Panc1 (cell line): ENCODE results near the gene RAX2. TPM values are rescaled to one million over a fixed set of nuclear protein-coding genes. Genes with fewer than 3 reads are reported as not detected.

ENCODE experiments used
- ATAC-seq: fragments of 200-7000 bp; cut with Tn5 transposase; 2 replicates; pipeline ENCODE4 v1.9.1; 2020; ENCODE audit warnings: mild to moderate bottlenecking, moderate library complexity
- BruUV-seq: library from RNA; stranded (reverse); fragments of 400-500 nt; replicated peaks from 2 replicates; lab custom pipeline; 2021; lab: Mats Ljungman, UMichigan
- CTCF ChIA-PET: fragments of 300-600 bp; sonication (Branson Sonifier 250); formaldehyde crosslinking; loops from one replicate; lab custom pipeline; 2022; ENCODE audit warnings: antibody characterized with exemption; lab: Charles Lee
- POLR2A ChIA-PET: fragments of 300-600 bp; sonication (Branson Sonifier 250); formaldehyde crosslinking; loops from one replicate; lab custom pipeline; 2022; ENCODE audit warnings: antibody characterized with exemption; lab: Charles Lee
- DNase-seq: peaks from one replicate; pipeline ENCODE4 v3.0.0-alpha.2; 2010; ENCODE audit warnings: low read depth, low spot score
- H3K27ac ChIP-seq: 2 replicates; pipeline ENCODE4 v1.5.1; 2011; ENCODE audit warnings: mild to moderate bottlenecking, low read length, inconsistent platforms
- H3K27me3 ChIP-seq: fragments of 200-500 bp; sonication (Bioruptor generic); 2 replicates; pipeline ENCODE4 v1.6.0; 2014; ENCODE audit warnings: low read length, inconsistent platforms; ENCODE audit not compliant: control insufficient read depth, insufficient read depth
- H3K36me3 ChIP-seq: fragments of 200-500 bp; sonication (Bioruptor generic); 2 replicates; pipeline ENCODE4 v1.5.1; 2014; ENCODE audit warnings: inconsistent platforms, mild to moderate bottlenecking, low read length, moderate library complexity; ENCODE audit not compliant: control insufficient read depth, insufficient read depth
- H3K4me1 ChIP-seq: 2 replicates; pipeline ENCODE4 v1.5.1; 2011; ENCODE audit warnings: inconsistent platforms, mild to moderate bottlenecking, low read length, moderate library complexity; ENCODE audit not compliant: control insufficient read depth, insufficient read depth
- H3K4me3 ChIP-seq, 2 experiments: 2 replicates each; pipeline ENCODE4 v1.5.1; 2011 to 2012; ENCODE audit warnings: low read depth in 2 of 2, low read length in 2 of 2, mild to moderate bottlenecking in 2 of 2, inconsistent platforms in 1 of 2, moderate library complexity in 1 of 2
- H3K9me3 ChIP-seq: fragments of 200-500 bp; sonication (Bioruptor generic); 2 replicates; pipeline ENCODE4 v1.5.1; 2014; ENCODE audit warnings: low read depth, mild to moderate bottlenecking, inconsistent platforms, low read length, moderate library complexity; ENCODE audit not compliant: control insufficient read depth, insufficient read depth
- POLR2AphosphoS5 ChIP-seq: IDR thresholded peaks from 2 replicates; pipeline ENCODE4 v1.6.1; 2012; ENCODE audit warnings: mild to moderate bottlenecking, low read depth, low read length, moderate library complexity
- SIN3A ChIP-seq: IDR thresholded peaks from 2 replicates; pipeline ENCODE4 v1.6.1; 2012; ENCODE audit warnings: low read depth, mild to moderate bottlenecking, low read length, moderate library complexity, borderline replicate concordance; ENCODE audit not compliant: insufficient read depth
- TCF7L2 ChIP-seq: IDR thresholded peaks from 2 replicates; pipeline ENCODE4 v1.6.1; 2011; ENCODE audit warnings: mild to moderate bottlenecking, low read depth, low read length, inconsistent platforms
- in situ Hi-C: cut with HindIII; loops from 2 replicates; pipeline ENCODE4 v1.10.0; 2016; ENCODE audit warnings: low sequenced_read_pairs, low pct_unique_long_range_greater_than_20kb
- intact Hi-C: fragments of 100-400 bp; cut with micrococcal nuclease; formaldehyde crosslinking; loops from one replicate; pipeline ENCODE4 v1.10.0; 2022; ENCODE audit not compliant: unreplicated experiment
- total RNA-seq: library from RNA; stranded (reverse); gene quantifications from one replicate; pipeline ENCODE4 v1.2.1, GENCODE V29; 2021; ENCODE audit not compliant: unreplicated experiment
- TF ChIP-seq, protein P1 (sequence below), 2 experiments: IDR thresholded peaks; 2 replicates each; pipeline ENCODE4 v1.6.1; 2011 to 2012; ENCODE audit warnings: low read depth in 2 of 2, control low read depth in 1 of 2, low read length in 1 of 2, mild to moderate bottlenecking in 1 of 2, moderate library complexity in 1 of 2; ENCODE audit not compliant: insufficient read depth in 1 of 2
- TF ChIP-seq, protein P2 (sequence below): fragments of 450-650 bp; IDR thresholded peaks from 2 replicates; pipeline ENCODE4 v1.5.1; 2017; ENCODE audit warnings: mild to moderate bottlenecking

Gene RAX2
- total RNA-seq, 1 experiment from 2014 or later, result not detected

DNA sequence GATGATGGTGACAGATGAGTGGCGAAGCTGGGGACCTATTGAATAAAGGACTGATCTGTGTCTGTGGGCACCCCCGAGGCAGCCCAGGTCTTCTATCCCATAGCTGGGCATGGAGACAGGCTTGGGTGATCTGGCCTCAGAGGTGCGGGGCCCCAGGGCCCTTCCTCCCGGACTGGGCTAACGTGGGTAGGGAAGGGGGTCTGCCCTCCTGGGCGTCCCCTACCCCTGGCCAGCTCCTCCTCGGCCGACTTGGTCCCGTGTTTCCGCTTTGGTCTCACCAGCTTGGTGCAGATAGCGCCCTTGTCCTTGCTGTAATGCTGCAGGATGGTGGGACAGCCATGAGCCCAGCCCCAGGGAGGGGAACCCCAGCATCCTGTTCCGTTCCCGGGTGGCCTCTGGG lies 10.9 kb upstream of the RAX2 start:
- H3K27ac ChIP-seq, result no peak overlapping the region
- in situ Hi-C loops (no loop called here), intact Hi-C loops (no loop called here)
- DNase-seq (no peak), ATAC-seq (no peak)
- no peak overlapping the region for H3K4me3 ChIP-seq
- TF ChIP-seq SIN3A (no peak), TCF7L2 (no peak), POLR2AphosphoS5 (no peak)
- TF ChIP-seq, protein P1, sequence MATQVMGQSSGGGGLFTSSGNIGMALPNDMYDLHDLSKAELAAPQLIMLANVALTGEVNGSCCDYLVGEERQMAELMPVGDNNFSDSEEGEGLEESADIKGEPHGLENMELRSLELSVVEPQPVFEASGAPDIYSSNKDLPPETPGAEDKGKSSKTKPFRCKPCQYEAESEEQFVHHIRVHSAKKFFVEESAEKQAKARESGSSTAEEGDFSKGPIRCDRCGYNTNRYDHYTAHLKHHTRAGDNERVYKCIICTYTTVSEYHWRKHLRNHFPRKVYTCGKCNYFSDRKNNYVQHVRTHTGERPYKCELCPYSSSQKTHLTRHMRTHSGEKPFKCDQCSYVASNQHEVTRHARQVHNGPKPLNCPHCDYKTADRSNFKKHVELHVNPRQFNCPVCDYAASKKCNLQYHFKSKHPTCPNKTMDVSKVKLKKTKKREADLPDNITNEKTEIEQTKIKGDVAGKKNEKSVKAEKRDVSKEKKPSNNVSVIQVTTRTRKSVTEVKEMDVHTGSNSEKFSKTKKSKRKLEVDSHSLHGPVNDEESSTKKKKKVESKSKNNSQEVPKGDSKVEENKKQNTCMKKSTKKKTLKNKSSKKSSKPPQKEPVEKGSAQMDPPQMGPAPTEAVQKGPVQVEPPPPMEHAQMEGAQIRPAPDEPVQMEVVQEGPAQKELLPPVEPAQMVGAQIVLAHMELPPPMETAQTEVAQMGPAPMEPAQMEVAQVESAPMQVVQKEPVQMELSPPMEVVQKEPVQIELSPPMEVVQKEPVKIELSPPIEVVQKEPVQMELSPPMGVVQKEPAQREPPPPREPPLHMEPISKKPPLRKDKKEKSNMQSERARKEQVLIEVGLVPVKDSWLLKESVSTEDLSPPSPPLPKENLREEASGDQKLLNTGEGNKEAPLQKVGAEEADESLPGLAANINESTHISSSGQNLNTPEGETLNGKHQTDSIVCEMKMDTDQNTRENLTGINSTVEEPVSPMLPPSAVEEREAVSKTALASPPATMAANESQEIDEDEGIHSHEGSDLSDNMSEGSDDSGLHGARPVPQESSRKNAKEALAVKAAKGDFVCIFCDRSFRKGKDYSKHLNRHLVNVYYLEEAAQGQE (IDR thresholded peaks at IDR 0.05; ENCODE audit: insufficient read depth in 1 of 2, low read depth in 2 of 2, low read length in 1 of 2), result no peak
- TF ChIP-seq, protein P2, sequence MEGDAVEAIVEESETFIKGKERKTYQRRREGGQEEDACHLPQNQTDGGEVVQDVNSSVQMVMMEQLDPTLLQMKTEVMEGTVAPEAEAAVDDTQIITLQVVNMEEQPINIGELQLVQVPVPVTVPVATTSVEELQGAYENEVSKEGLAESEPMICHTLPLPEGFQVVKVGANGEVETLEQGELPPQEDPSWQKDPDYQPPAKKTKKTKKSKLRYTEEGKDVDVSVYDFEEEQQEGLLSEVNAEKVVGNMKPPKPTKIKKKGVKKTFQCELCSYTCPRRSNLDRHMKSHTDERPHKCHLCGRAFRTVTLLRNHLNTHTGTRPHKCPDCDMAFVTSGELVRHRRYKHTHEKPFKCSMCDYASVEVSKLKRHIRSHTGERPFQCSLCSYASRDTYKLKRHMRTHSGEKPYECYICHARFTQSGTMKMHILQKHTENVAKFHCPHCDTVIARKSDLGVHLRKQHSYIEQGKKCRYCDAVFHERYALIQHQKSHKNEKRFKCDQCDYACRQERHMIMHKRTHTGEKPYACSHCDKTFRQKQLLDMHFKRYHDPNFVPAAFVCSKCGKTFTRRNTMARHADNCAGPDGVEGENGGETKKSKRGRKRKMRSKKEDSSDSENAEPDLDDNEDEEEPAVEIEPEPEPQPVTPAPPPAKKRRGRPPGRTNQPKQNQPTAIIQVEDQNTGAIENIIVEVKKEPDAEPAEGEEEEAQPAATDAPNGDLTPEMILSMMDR, result no peak
- H3K4me1 ChIP-seq, result no peaks in the 10 kb centered on the region; the same call in 1 of the 2 replicates
- ChIA-PET POLR2A (no interaction called here), CTCF (no interaction called here)
- no TSS peak for BruUV-seq
- H3K9me3 ChIP-seq, result no peaks in the 10 kb centered on the region; the same call in 1 of the 2 replicates
- H3K36me3 ChIP-seq, result no peaks in the 10 kb centered on the region
- H3K27me3 ChIP-seq, result no peaks in the 10 kb centered on the region

DNA sequence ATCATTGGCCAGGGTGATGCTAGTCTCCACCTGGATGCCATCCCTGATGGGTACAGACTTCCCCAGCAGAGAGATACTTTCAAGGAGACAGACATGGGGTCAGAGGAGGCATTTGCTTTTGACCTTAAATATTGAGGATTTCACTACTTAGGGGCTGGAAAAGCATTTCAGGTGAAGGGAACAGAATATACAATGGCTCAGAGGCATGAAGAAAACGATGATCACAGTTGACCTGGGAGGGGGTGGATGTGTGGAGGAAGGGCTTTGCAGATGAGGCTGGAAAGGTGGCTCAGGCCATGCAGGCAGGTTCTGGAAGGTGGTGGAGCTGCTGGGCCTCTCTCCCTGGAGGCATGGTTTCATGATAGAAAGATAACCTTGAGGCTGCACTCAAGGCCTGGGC lies 10.3 kb upstream of the RAX2 start:
- in situ Hi-C loops (no loop called here), intact Hi-C loops (no loop called here)
- Histone ChIP-seq H3K27ac (no peak overlapping the region), H3K27me3 (no peaks in the 10 kb centered on the region), H3K9me3 (no peaks in the 10 kb centered on the region; the same call in 1 of the 2 replicates), H3K4me1 (no peaks in the 10 kb centered on the region; the same call in 1 of the 2 replicates), H3K4me3 (no peak overlapping the region), H3K36me3 (no peaks in the 10 kb centered on the region)
- ChIA-PET POLR2A (no interaction called here), CTCF (no interaction called here)
- no peak for TF ChIP-seq TCF7L2
- no TSS peak for BruUV-seq
- ATAC-seq (no peak), DNase-seq (no peak)

DNA sequence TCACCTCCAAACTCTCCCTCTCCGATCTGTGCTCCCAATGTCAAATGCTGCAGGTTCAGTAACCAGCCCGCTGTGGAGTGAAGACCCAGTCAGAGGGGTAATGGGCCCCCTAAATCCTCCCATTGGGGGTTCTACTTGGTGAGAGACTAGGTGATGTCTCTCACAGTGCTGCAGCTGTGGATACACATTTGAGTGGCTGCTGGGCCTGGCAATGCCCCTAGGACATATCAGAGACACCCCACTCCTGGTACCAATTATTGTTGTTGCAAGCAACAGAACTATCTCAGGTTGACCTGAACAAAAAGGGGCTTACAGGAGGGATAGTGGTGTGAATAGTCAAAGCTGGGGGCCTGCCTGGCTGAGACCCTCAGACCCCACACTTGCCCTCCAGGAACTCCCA lies 9.6 kb upstream of the RAX2 start:
- H3K27me3 ChIP-seq, result no peaks in the 10 kb centered on the region
- H3K9me3 ChIP-seq, result no peaks in the 10 kb centered on the region; the same call in 1 of the 2 replicates
- ChIA-PET POLR2A (no interaction called here), CTCF (no interaction called here)
- DNase-seq (no peak), ATAC-seq (no peak)
- no peak overlapping the region for H3K27ac ChIP-seq
- in situ Hi-C loops (no loop called here), intact Hi-C loops (no loop called here)
- H3K4me1 ChIP-seq, result no peaks in the 10 kb centered on the region; the same call in 1 of the 2 replicates
- H3K36me3 ChIP-seq, result no peaks in the 10 kb centered on the region
- H3K4me3 ChIP-seq, result no peak overlapping the region
- no TSS peak for BruUV-seq
- TF ChIP-seq, protein P2, result no peak
- TF ChIP-seq POLR2AphosphoS5 (no peak), TCF7L2 (no peak), SIN3A (no peak)
- TF ChIP-seq, protein P1 (IDR thresholded peaks at IDR 0.05; ENCODE audit: insufficient read depth in 1 of 2, low read depth in 2 of 2, low read length in 1 of 2), result no peak
